Loucy (cell line): ENCODE results near the gene FAM53A.

Source experiments
- H2AFZ ChIP-seq: fragments of 200-600 bp; sonication (generic); 2 replicates; pipeline ENCODE4 v1.6.0; 2016; ENCODE audit warnings: antibody characterized with exemption, mild to moderate bottlenecking, low read length, moderate library complexity
- H3F3A ChIP-seq: fragments of 200-600 bp; 2 replicates; pipeline ENCODE4 v1.6.0; 2016; ENCODE audit warnings: antibody characterized with exemption, low read depth, mild to moderate bottlenecking
- H3K27me3 ChIP-seq: fragments of 200-600 bp; sonication (generic); 2 replicates; pipeline ENCODE4 v1.6.1; 2014; ENCODE audit warnings: low read length, mild to moderate bottlenecking; ENCODE audit not compliant: insufficient read depth, poor library complexity, severe bottlenecking
- H3K36me3 ChIP-seq: fragments of 200-600 bp; sonication (generic); 2 replicates; pipeline ENCODE4 v1.6.1; 2016; ENCODE audit warnings: low read length; ENCODE audit not compliant: insufficient read depth
- H3K4me1 ChIP-seq: fragments of 200-600 bp; sonication (generic); 2 replicates; pipeline ENCODE4 v1.5.1; 2014; ENCODE audit warnings: low read length, mild to moderate bottlenecking; ENCODE audit not compliant: insufficient read depth, poor library complexity, severe bottlenecking
- H3K4me2 ChIP-seq: fragments of 200-600 bp; sonication (generic); 2 replicates; pipeline ENCODE4 v1.6.0; 2014; ENCODE audit warnings: antibody characterized with exemption, low read length, low read depth, mild to moderate bottlenecking; ENCODE audit not compliant: poor library complexity, severe bottlenecking
- H3K4me3 ChIP-seq: fragments of 200-600 bp; sonication (generic); 2 replicates; pipeline ENCODE4 v1.5.1; 2014; ENCODE audit warnings: low read length, mild to moderate bottlenecking, mixed read lengths; ENCODE audit not compliant: poor library complexity, severe bottlenecking
- H3K79me2 ChIP-seq: fragments of 200-600 bp; sonication (generic); 2 replicates; pipeline ENCODE4 v1.6.1; 2014; ENCODE audit warnings: low read length; ENCODE audit not compliant: insufficient read depth
- H3K9ac ChIP-seq: fragments of 200-600 bp; sonication (generic); 2 replicates; pipeline ENCODE4 v1.6.0; 2014; ENCODE audit warnings: mild to moderate bottlenecking, low read depth, low read length, moderate library complexity; ENCODE audit not compliant: poor library complexity, severe bottlenecking
- H3K9me2 ChIP-seq: fragments of 200-600 bp; sonication (generic); replicated peaks from 2 replicates; pipeline ENCODE4 v1.6.1; 2016; ENCODE audit warnings: low read depth, low read length, mixed read lengths
- H3K9me3 ChIP-seq: fragments of 200-600 bp; sonication (generic); 2 replicates; pipeline ENCODE4 v1.6.1; 2014; ENCODE audit warnings: mild to moderate bottlenecking, antibody characterized with exemption, low read length, low read depth; ENCODE audit not compliant: insufficient read depth
- H4K20me1 ChIP-seq: fragments of 200-600 bp; sonication (generic); 2 replicates; pipeline ENCODE4 v1.6.0; 2014; ENCODE audit warnings: antibody characterized with exemption, low read length, mild to moderate bottlenecking; ENCODE audit not compliant: insufficient read depth, poor library complexity, severe bottlenecking
- CTCF ChIP-seq: fragments of 200-600 bp; sonication (generic); conservative IDR thresholded peaks from 2 replicates; pipeline ENCODE4 v1.5.1; 2014; ENCODE audit warnings: mild to moderate bottlenecking, antibody characterized with exemption, low read length
- EZH2phosphoT487 ChIP-seq: fragments of 200-600 bp; IDR thresholded peaks from 2 replicates; pipeline ENCODE4 v1.6.1; 2018; ENCODE audit warnings: antibody characterized with exemption, mild to moderate bottlenecking, moderate library complexity, borderline replicate concordance

The FAM53A gene

GRCh38 chr4:1600211-1600780 is 83.8 kb downstream of the FAM53A start:
- TF ChIP-seq EZH2phosphoT487, result no peak
- TF ChIP-seq CTCF, result no peak
- Histone ChIP-seq H3K9me2 (no peaks in the 10 kb centered on the region), H3F3A (no peaks in the 10 kb centered on the region), H3K27me3 (no peaks in the 10 kb centered on the region), H4K20me1 (no peaks in the 10 kb centered on the region), H3K9me3 (peaks cover 4% of the 10 kb centered on the region; the same call in 1 of the 2 replicates), H3K4me3 (no peak overlapping the region), H3K36me3 (no peaks in the 10 kb centered on the region), H3K79me2 (no peaks in the 10 kb centered on the region), H2AFZ (no peak overlapping the region), H3K4me2 (no peak overlapping the region), H3K4me1 (no peaks in the 10 kb centered on the region), H3K9ac (no peak overlapping the region)

- Histone ChIP-seq H3K4me1 (no peaks in the 10 kb centered on the region), H3K4me2 (no peak overlapping the region), H3K9ac (no peak overlapping the region), H4K20me1 (no peaks in the 10 kb centered on the region), H3F3A (no peaks in the 10 kb centered on the region), H2AFZ (no peak overlapping the region), H3K27me3 (no peaks in the 10 kb centered on the region), H3K79me2 (no peaks in the 10 kb centered on the region), H3K36me3 (no peaks in the 10 kb centered on the region), H3K4me3 (no peak overlapping the region), H3K9me3 (peaks cover 4% of the 10 kb centered on the region; the same call in 1 of the 2 replicates), H3K9me2 (no peaks in the 10 kb centered on the region)
- TF ChIP-seq EZH2phosphoT487, result no peak
These were observed 84.5 kb downstream of the FAM53A start for GRCh38 chr4:1599491-1600210.

- H3K4me3 ChIP-seq, result no peak overlapping the region
- no peaks in the 10 kb centered on the region for H4K20me1 ChIP-seq
- H3K9me3 ChIP-seq, result peaks cover 4% of the 10 kb centered on the region; the same call in 1 of the 2 replicates
- H3K36me3 ChIP-seq, result no peaks in the 10 kb centered on the region
- H3K4me2 ChIP-seq, result no peak overlapping the region
- H3K79me2 ChIP-seq, result no peaks in the 10 kb centered on the region
- H3K4me1 ChIP-seq, result no peaks in the 10 kb centered on the region
- H3K9ac ChIP-seq, result no peak overlapping the region
- TF ChIP-seq EZH2phosphoT487, result no peak
- TF ChIP-seq CTCF, result no peak
- no peaks in the 10 kb centered on the region for H3F3A ChIP-seq
- no peaks in the 10 kb centered on the region for H3K27me3 ChIP-seq
- H3K9me2 ChIP-seq, result no peaks in the 10 kb centered on the region
- no peak overlapping the region for H2AFZ ChIP-seq
These were observed 85.1 kb downstream of the FAM53A start for GRCh38 chr4:1599026-1599481.
